ENCODE measurements around the gene OR52E1.

The OR52E1 gene

GRCh38 chr11:5118893-5119292, 49.5 kb downstream of the OR52E1 start:
- DNase-seq, result no peak

All from NCI-H526 (cell line).